K562 (cell line): ENCODE results near the gene ALG8. TPM values are rescaled to one million over a fixed set of nuclear protein-coding genes. Genes with fewer than 3 reads are reported as not detected.

Experiments
- ARID1B ChIP-seq: fragments of 450-650 bp; IDR thresholded peaks from 2 replicates; pipeline ENCODE4 v1.6.1; 2016; ENCODE audit warnings: antibody characterized with exemption, mild to moderate bottlenecking, inconsistent platforms
- EP300 ChIP-seq: IDR thresholded peaks from 2 replicates; pipeline ENCODE4 v1.6.1; 2012; ENCODE audit warnings: low read length, improper control_type of control experiment
- FOXK2 ChIP-seq, 2 experiments: fragments of 450-650 bp; IDR thresholded peaks in 1 of 2; conservative IDR thresholded peaks in 1 of 2; 2 replicates each; pipeline ENCODE4 v1.6.1; 2016; ENCODE audit warnings: low read depth in 2 of 2, mild to moderate bottlenecking in 1 of 2
- MAZ ChIP-seq, 2 experiments: fragments of 450-650 bp in 1 of 2; sonication (generic) in 1 of 2; formaldehyde crosslinking; IDR thresholded peaks in 1 of 2; conservative IDR thresholded peaks in 1 of 2; 2 replicates each; pipeline versions ENCODE4 v1.4.0 to v1.5.0; 2020; ENCODE audit warnings: mild to moderate bottlenecking in 1 of 2, missing genetic modification reagents in 1 of 2
- MYC ChIP-seq, 2 experiments: fragments of 250-450 bp in 1 of 2; sonication (Bioruptor Pico) in 1 of 2; IDR thresholded peaks; 2 replicates each; pipeline versions ENCODE4 v1.5.1 to v1.6.1; 2012 to 2021; ENCODE audit warnings: low read depth in 2 of 2, borderline replicate concordance in 1 of 2, improper control_type of control experiment in 1 of 2, low read length in 1 of 2, mild to moderate bottlenecking in 1 of 2, moderate library complexity in 1 of 2
- POLR2A ChIP-seq: fragments of 450-650 bp; conservative IDR thresholded peaks from 2 replicates; pipeline ENCODE4 v1.6.1; 2016
- POLR2G ChIP-seq: fragments of 200-400 bp; formaldehyde crosslinking; IDR thresholded peaks from 2 replicates; pipeline ENCODE4 v1.6.1; 2017; ENCODE audit warnings: low read depth, mild to moderate bottlenecking, antibody characterized with exemption, low read length, moderate library complexity
- SIN3A ChIP-seq, 2 experiments: fragments of 150-350 bp in 1 of 2; IDR thresholded peaks; 2 replicates each; pipeline ENCODE4 v1.6.1; 2011 to 2016; ENCODE audit warnings: borderline replicate concordance in 2 of 2, low read depth in 2 of 2, low read length in 2 of 2, mild to moderate bottlenecking in 2 of 2, moderate library complexity in 2 of 2; ENCODE audit not compliant: control insufficient read depth in 1 of 2
- U2AF1 ChIP-seq: fragments of 200-400 bp; formaldehyde crosslinking; optimal IDR thresholded peaks from 2 replicates; pipeline ENCODE3; 2017; ENCODE audit warnings: mild to moderate bottlenecking, low read depth, low read length, moderate library complexity
- ZNF507 ChIP-seq: conservative IDR thresholded peaks from 2 replicates; pipeline ENCODE4 v1.6.1; 2017; ENCODE audit warnings: missing genetic modification characterization, missing compliant biosample characterization
- ZNF699 ChIP-seq: fragments of 250-450 bp; sonication (Bioruptor Pico); IDR thresholded peaks from 2 replicates; pipeline ENCODE4 v1.8.0; 2021; ENCODE audit warnings: mild to moderate bottlenecking, moderate library complexity; ENCODE audit not compliant: insufficient replicate concordance
- polyA plus RNA-seq, 8 experiments: library from polyadenylated mRNA; depleted of rRNA in 4 of 8; stranded (reverse) in 5 of 8; unstranded in 3 of 8; fragments of >200 nt; fragmentation: Nextera tagmentation in 2 of 8; fragmentation: Illumina TruSeq in 1 of 8; extraction: Ambion mirVana in 2 of 8; extraction: Trizol in 1 of 8; gene quantifications; 2 replicates each; pipeline versions ENCODE4 v1.2.1 to v1.2.3, GENCODE V29; 2011 to 2014; ENCODE audit warnings: inconsistent platforms in 1 of 8, missing spikeins in 1 of 8
- total RNA-seq, 7 experiments: library from RNA; depleted of rRNA in 6 of 7; stranded (reverse); fragments of >200 nt in 6 of 7; fragmentation: Illumina TruSeq in 2 of 7; extraction: Trizol in 2 of 7; gene quantifications; 2 replicates each; pipeline versions ENCODE4 v1.2.1 to v1.2.3, GENCODE V29; 2011 to 2021; ENCODE audit warnings: low replicate concordance in 1 of 7
- TF ChIP-seq, protein P1 (sequence below): sonication (generic); formaldehyde crosslinking; IDR thresholded peaks from 2 replicates; pipeline ENCODE4 v1.4.0; 2020; ENCODE audit warnings: mild to moderate bottlenecking, missing genetic modification reagents
- TF ChIP-seq, protein P2 (sequence below): fragments of 450-650 bp; IDR thresholded peaks from 2 replicates; pipeline ENCODE4 v1.6.1; 2016; ENCODE audit warnings: low read depth
- TF ChIP-seq, protein P3 (sequence below): fragments of 450-650 bp; IDR thresholded peaks from 2 replicates; pipeline ENCODE4 v1.6.1; 2016; ENCODE audit warnings: missing biosample characterization, missing genetic modification characterization

ALG8 gene
- total and polyA plus RNA-seq, 9 of the 15 experiments (the other 6 are each of a cell fraction or from before 2014, with no cell fraction given), result 59.3 to 189 (median 106) TPM

DNA sequence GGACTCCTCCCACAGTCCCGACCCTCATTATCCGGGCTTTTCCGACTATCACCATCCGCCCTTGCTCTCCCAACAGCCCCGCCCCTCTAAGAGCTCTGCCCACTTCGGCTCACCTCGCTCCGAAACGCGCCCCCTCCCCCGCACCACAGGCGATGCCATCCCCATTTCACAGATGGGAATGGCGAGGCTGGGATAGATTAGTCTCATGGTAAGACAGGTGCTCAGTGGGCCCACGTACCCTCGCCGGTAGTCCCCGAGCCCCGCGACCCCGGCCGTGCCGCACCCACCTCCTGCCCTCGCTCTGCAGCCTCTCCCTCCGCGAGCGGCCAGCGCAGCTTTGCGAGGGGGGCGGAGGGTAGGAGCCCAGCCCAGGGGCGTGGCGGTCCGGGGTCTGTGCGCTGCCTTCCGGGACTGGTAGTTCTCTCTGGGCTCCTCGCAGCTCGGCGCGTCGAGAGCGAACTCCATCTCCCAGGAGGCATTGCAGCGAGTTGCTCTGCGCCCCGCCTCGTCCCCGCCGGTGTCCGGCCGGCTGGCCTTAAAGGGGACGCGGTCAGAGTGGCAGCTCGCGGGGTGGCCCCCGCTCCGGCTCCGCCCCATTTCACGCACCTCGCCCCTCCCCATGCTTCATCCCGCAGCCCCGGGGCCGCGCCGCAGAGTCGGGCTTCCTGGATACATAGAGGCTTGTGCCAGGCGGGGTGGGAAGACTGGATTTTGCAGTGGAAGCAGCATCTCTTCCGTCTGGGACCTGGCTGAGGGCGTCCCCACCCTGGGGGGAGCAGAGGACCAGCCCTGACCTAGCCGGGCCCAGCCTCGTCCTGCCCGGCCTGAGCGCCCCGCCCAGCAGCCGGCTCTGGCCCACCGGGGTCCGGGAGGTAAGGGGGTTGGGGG is 49.1 kb upstream of the ALG8 start, which contains the start of the genes KCTD21 and USP35 (continued):
- TF ChIP-seq, protein P1, sequence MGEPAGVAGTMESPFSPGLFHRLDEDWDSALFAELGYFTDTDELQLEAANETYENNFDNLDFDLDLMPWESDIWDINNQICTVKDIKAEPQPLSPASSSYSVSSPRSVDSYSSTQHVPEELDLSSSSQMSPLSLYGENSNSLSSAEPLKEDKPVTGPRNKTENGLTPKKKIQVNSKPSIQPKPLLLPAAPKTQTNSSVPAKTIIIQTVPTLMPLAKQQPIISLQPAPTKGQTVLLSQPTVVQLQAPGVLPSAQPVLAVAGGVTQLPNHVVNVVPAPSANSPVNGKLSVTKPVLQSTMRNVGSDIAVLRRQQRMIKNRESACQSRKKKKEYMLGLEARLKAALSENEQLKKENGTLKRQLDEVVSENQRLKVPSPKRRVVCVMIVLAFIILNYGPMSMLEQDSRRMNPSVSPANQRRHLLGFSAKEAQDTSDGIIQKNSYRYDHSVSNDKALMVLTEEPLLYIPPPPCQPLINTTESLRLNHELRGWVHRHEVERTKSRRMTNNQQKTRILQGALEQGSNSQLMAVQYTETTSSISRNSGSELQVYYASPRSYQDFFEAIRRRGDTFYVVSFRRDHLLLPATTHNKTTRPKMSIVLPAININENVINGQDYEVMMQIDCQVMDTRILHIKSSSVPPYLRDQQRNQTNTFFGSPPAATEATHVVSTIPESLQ (CRISPR knock-in tag), result 0 out of 2 replicates have a peak, but pooled peaks have one; percentile 36
- peak; percentile 15; the same call in 1 of the 2 replicates for TF ChIP-seq MYC (IDR thresholded peaks at IDR 0.05; ENCODE audit: low read depth, low read length)
- TF ChIP-seq MYC (CRISPR knock-in tag; IDR thresholded peaks at IDR 0.05; ENCODE audit: borderline replicate concordance, low read depth), result no peak
- TF ChIP-seq POLR2A, result peak; percentile 62; the same call in 1 of the 2 replicates
- TF ChIP-seq, protein P2, sequence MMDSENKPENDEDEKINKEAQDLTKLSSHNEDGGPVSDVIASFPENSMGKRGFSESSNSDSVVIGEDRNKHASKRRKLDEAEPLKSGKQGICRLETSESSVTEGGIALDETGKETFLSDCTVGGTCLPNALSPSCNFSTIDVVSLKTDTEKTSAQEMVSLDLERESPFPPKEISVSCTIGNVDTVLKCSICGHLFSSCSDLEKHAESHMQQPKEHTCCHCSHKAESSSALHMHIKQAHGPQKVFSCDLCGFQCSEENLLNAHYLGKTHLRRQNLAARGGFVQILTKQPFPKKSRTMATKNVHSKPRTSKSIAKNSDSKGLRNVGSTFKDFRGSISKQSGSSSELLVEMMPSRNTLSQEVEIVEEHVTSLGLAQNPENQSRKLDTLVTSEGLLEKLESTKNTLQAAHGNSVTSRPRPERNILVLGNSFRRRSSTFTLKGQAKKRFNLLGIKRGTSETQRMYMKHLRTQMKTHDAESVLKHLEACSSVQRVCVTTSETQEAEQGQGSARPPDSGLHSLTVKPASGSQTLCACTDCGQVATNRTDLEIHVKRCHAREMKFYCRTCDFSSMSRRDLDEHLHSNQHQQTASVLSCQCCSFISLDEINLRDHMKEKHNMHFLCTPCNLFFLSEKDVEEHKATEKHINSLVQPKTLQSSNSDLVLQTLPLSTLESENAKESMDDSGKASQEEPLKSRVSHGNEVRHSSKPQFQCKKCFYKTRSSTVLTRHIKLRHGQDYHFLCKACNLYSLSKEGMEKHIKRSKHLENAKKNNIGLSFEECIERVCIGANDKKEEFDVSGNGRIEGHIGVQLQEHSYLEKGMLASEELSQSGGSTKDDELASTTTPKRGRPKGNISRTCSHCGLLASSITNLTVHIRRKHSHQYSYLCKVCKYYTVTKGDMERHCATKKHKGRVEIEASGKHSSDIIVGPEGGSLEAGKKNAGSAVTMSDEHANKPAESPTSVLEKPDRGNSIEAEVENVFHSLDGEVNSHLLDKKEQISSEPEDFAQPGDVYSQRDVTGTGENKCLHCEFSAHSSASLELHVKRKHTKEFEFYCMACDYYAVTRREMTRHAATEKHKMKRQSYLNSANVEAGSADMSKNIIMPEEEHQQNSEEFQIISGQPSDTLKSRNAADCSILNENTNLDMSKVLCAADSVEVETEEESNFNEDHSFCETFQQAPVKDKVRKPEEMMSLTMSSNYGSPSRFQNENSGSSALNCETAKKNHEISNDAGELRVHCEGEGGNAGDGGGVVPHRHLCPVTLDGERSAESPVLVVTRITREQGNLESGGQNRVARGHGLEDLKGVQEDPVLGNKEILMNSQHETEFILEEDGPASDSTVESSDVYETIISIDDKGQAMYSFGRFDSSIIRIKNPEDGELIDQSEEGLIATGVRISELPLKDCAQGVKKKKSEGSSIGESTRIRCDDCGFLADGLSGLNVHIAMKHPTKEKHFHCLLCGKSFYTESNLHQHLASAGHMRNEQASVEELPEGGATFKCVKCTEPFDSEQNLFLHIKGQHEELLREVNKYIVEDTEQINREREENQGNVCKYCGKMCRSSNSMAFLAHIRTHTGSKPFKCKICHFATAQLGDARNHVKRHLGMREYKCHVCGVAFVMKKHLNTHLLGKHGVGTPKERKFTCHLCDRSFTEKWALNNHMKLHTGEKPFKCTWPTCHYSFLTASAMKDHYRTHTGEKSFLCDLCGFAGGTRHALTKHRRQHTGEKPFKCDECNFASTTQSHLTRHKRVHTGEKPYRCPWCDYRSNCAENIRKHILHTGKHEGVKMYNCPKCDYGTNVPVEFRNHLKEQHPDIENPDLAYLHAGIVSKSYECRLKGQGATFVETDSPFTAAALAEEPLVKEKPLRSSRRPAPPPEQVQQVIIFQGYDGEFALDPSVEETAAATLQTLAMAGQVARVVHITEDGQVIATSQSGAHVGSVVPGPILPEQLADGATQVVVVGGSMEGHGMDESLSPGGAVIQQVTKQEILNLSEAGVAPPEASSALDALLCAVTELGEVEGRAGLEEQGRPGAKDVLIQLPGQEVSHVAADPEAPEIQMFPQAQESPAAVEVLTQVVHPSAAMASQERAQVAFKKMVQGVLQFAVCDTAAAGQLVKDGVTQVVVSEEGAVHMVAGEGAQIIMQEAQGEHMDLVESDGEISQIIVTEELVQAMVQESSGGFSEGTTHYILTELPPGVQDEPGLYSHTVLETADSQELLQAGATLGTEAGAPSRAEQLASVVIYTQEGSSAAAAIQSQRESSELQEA, result no peak
- peak; percentile 79 for TF ChIP-seq POLR2G
- no peak for TF ChIP-seq ZNF507 (tag)
- TF ChIP-seq MAZ (CRISPR knock-in tag; conservative IDR thresholded peaks at IDR 0.05 in 1 of 2, IDR thresholded peaks at IDR 0.05 in 1 of 2), result peak; percentile 96 to 97
- TF ChIP-seq FOXK2 (conservative IDR thresholded peaks at IDR 0.05 in 1 of 2, IDR thresholded peaks at IDR 0.05 in 1 of 2; ENCODE audit: low read depth in 2 of 2), result no peak
- TF ChIP-seq U2AF1, result peak; percentile 38
- TF ChIP-seq SIN3A (IDR thresholded peaks at IDR 0.05; ENCODE audit: borderline replicate concordance in 2 of 2, control insufficient read depth in 1 of 2, low read depth in 2 of 2, low read length in 2 of 2), result peak; percentile 71 to 90; a peak in 2 of 4 replicates
- TF ChIP-seq EP300, result 0 out of 2 replicates have a peak, but pooled peaks have one; percentile 0
- no peak for TF ChIP-seq ZNF699
- TF ChIP-seq, protein P3, sequence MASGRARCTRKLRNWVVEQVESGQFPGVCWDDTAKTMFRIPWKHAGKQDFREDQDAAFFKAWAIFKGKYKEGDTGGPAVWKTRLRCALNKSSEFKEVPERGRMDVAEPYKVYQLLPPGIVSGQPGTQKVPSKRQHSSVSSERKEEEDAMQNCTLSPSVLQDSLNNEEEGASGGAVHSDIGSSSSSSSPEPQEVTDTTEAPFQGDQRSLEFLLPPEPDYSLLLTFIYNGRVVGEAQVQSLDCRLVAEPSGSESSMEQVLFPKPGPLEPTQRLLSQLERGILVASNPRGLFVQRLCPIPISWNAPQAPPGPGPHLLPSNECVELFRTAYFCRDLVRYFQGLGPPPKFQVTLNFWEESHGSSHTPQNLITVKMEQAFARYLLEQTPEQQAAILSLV, result no peak
- TF ChIP-seq ARID1B, result peak; percentile 57; the same call in 1 of the 2 replicates
